IMR-90 (cell line): ENCODE data around the gene MTHFSD. TPM values are rescaled to one million over a fixed set of nuclear protein-coding genes. Genes with fewer than 3 reads are reported as not detected.

Source experiments
- ATAC-seq: fragments of 200-7000 bp; cut with Tn5 transposase; 2 replicates; pipeline ENCODE4 v1.9.1; 2020; ENCODE audit warnings: low read depth, mild to moderate bottlenecking, moderate library complexity
- BruUV-seq: library from RNA; stranded (reverse); fragments of 400-500 nt; replicated peaks from 2 replicates; lab custom pipeline; 2021; lab: Mats Ljungman, UMichigan
- CTCF ChIA-PET: fragments of 300-600 bp; formaldehyde crosslinking; extraction: SDS; loops from one replicate; lab custom pipeline; 2021; ENCODE audit warnings: antibody characterized with exemption; lab: Yijun Ruan, JAX
- POLR2A ChIA-PET: fragments of 300-600 bp; sonication (Branson Sonifier 250); formaldehyde crosslinking; loops from one replicate; lab custom pipeline; 2022; ENCODE audit warnings: antibody characterized with exemption; ENCODE audit not compliant: unreplicated experiment; lab: Charles Lee
- DNase-seq: peaks from one replicate; pipeline ENCODE4 v3.0.0; 2013
- H2AFZ ChIP-seq: replicated peaks from 2 replicates; pipeline ENCODE3; 2013; ENCODE audit warnings: low read length, mild to moderate bottlenecking; ENCODE audit not compliant: poor library complexity
- H2AK5ac ChIP-seq: 2 replicates; pipeline ENCODE4 v1.6.1; 2013; ENCODE audit warnings: low read depth, low read length, inconsistent platforms
- H2AK9ac ChIP-seq: replicated peaks from 2 replicates; pipeline ENCODE3; 2013; ENCODE audit warnings: mild to moderate bottlenecking, low read depth, low read length, moderate library complexity; ENCODE audit not compliant: poor library complexity
- H2BK120ac ChIP-seq: 2 replicates; pipeline ENCODE4 v1.6.1; 2013; ENCODE audit warnings: low read depth, low read length, inconsistent platforms
- H2BK15ac ChIP-seq: 3 replicates; pipeline ENCODE4 v1.6.1; 2013; ENCODE audit warnings: low read depth, low read length, inconsistent platforms
- H2BK20ac ChIP-seq: 2 replicates; pipeline ENCODE4 v1.6.1; 2013; ENCODE audit warnings: low read depth, mild to moderate bottlenecking, inconsistent platforms, low read length, moderate library complexity
- H2BK5ac ChIP-seq: 2 replicates; pipeline ENCODE4 v1.6.1; 2013; ENCODE audit warnings: mild to moderate bottlenecking, low read depth, low read length, inconsistent platforms; ENCODE audit not compliant: poor library complexity, severe bottlenecking
- H3K14ac ChIP-seq: replicated peaks from 2 replicates; pipeline ENCODE4 v1.6.1; 2013; ENCODE audit warnings: low read depth, low read length, inconsistent platforms
- H3K18ac ChIP-seq: 2 replicates; pipeline ENCODE4 v1.6.1; 2013; ENCODE audit warnings: low read depth, low read length, control low read depth
- H3K23ac ChIP-seq: 2 replicates; pipeline ENCODE4 v1.6.1; 2013; ENCODE audit warnings: low read depth, low read length, inconsistent platforms
- H3K27ac ChIP-seq: 2 replicates; pipeline ENCODE4 v1.5.1; 2013; ENCODE audit warnings: mild to moderate bottlenecking, control low read depth, low read length; ENCODE audit not compliant: insufficient read depth
- H3K27me3 ChIP-seq: 2 replicates; pipeline ENCODE4 v1.6.1; 2013; ENCODE audit warnings: low read length; ENCODE audit not compliant: control insufficient read depth, insufficient read depth
- H3K36me3 ChIP-seq: 2 replicates; pipeline ENCODE4 v1.6.1; 2013; ENCODE audit warnings: low read length, mixed read lengths; ENCODE audit not compliant: control insufficient read depth, insufficient read depth
- H3K4ac ChIP-seq: 2 replicates; pipeline ENCODE4 v1.6.1; 2013; ENCODE audit warnings: low read depth, low read length, inconsistent platforms
- H3K4me1 ChIP-seq: 2 replicates; pipeline ENCODE4 v1.6.1; 2013; ENCODE audit warnings: low read length, mixed read lengths; ENCODE audit not compliant: control insufficient read depth, insufficient read depth
- H3K4me2 ChIP-seq: 2 replicates; pipeline ENCODE4 v1.6.1; 2013; ENCODE audit warnings: low read depth, mild to moderate bottlenecking, control low read depth, low read length, moderate library complexity
- H3K4me3 ChIP-seq: 2 replicates; pipeline ENCODE4 v1.5.1; 2013; ENCODE audit warnings: low read depth, mild to moderate bottlenecking, control low read depth, low read length, moderate library complexity; ENCODE audit not compliant: insufficient read depth
- H3K56ac ChIP-seq: 2 replicates; pipeline ENCODE4 v1.6.1; 2013; ENCODE audit warnings: low read length, inconsistent platforms; ENCODE audit not compliant: insufficient read depth; ENCODE audit errors: extremely low read depth
- H3K79me1 ChIP-seq, 2 experiments: 2 replicates each; pipeline ENCODE4 v1.6.1; 2013; ENCODE audit warnings: low read length in 2 of 2, inconsistent platforms in 1 of 2, low read depth in 1 of 2
- H3K9ac ChIP-seq: 2 replicates; pipeline ENCODE4 v1.6.1; 2013; ENCODE audit warnings: low read depth, low read length, control low read depth
- H3K9me1 ChIP-seq: 2 replicates; pipeline ENCODE4 v1.6.1; 2013; ENCODE audit warnings: low read length, inconsistent platforms; ENCODE audit not compliant: insufficient read depth
- H3K9me3 ChIP-seq: 2 replicates; pipeline ENCODE4 v1.6.1; 2013; ENCODE audit warnings: low read length; ENCODE audit not compliant: control insufficient read depth, insufficient read depth
- H4K20me1 ChIP-seq: 2 replicates; pipeline ENCODE4 v1.6.1; 2013; ENCODE audit warnings: low read length, inconsistent platforms; ENCODE audit not compliant: insufficient read depth
- H4K5ac ChIP-seq: 2 replicates; pipeline ENCODE4 v1.6.1; 2013; ENCODE audit warnings: mild to moderate bottlenecking, low read depth, low read length, control low read depth
- H4K8ac ChIP-seq, 2 experiments: 2 replicates each; pipeline ENCODE4 v1.6.1; 2013; ENCODE audit warnings: low read depth in 2 of 2, low read length in 2 of 2, control low read depth in 1 of 2, inconsistent platforms in 1 of 2
- H4K91ac ChIP-seq: 2 replicates; pipeline ENCODE4 v1.6.1; 2013; ENCODE audit warnings: low read depth, low read length, inconsistent platforms; ENCODE audit not compliant: insufficient read depth
- BHLHE40 ChIP-seq: fragments of 150-350 bp; IDR thresholded peaks from 2 replicates; pipeline ENCODE4 v1.6.1; 2016; ENCODE audit warnings: mild to moderate bottlenecking, low read depth, low read length
- CEBPB ChIP-seq: IDR thresholded peaks from 2 replicates; pipeline ENCODE4 v1.6.1; 2012; ENCODE audit warnings: low read depth, low read length, improper control_type of control experiment
- FOS ChIP-seq: fragments of 150-350 bp; IDR thresholded peaks from 2 replicates; pipeline ENCODE4 v1.6.1; 2016; ENCODE audit warnings: low read depth, low read length
- MAZ ChIP-seq: IDR thresholded peaks from 2 replicates; pipeline ENCODE4 v1.6.1; 2012; ENCODE audit warnings: low read depth, mild to moderate bottlenecking, low read length, improper control_type of control experiment, moderate library complexity, borderline replicate concordance
- NFE2L2 ChIP-seq: fragments of 150-350 bp; IDR thresholded peaks from 2 replicates; pipeline ENCODE4 v1.6.1; 2016; ENCODE audit warnings: low read depth, mild to moderate bottlenecking, low read length
- POLR2A ChIP-seq: IDR thresholded peaks from 2 replicates; pipeline ENCODE4 v1.6.1; 2012; ENCODE audit warnings: mild to moderate bottlenecking, low read depth, low read length
- RAD21 ChIP-seq: IDR thresholded peaks from 2 replicates; pipeline ENCODE4 v1.6.1; 2012; ENCODE audit warnings: low read length, improper control_type of control experiment
- RCOR1 ChIP-seq: IDR thresholded peaks from 2 replicates; pipeline ENCODE4 v1.6.1; 2012; ENCODE audit warnings: mild to moderate bottlenecking, low read length, improper control_type of control experiment; ENCODE audit not compliant: insufficient replicate concordance
- RFX5 ChIP-seq: IDR thresholded peaks from 2 replicates; pipeline ENCODE4 v1.8.0; 2012; ENCODE audit warnings: low read depth, mild to moderate bottlenecking, low read length, moderate library complexity
- SMC3 ChIP-seq: fragments of 150-350 bp; IDR thresholded peaks from 2 replicates; pipeline ENCODE4 v1.6.1; 2016; ENCODE audit warnings: low read depth, mild to moderate bottlenecking, antibody characterized with exemption, low read length, moderate library complexity
- WGBS, 2 experiments: methylation state at CpG; one replicate each; pipeline versions ENCODE4 v1.1.5 to v1.1.7; 2013; ENCODE audit warnings: missing lambda C conversion rate in 2 of 2; ENCODE audit not compliant: insufficient read length in 1 of 2; ENCODE audit errors: extremely low coverage in 2 of 2; 5-methylcytosine and 5-hydroxymethylcytosine counted together
- dilution Hi-C: fragments of 300-500 bp; cut with HindIII; formaldehyde crosslinking; loops from one replicate; pipeline ENCODE4 v1.14.3; 2018; ENCODE audit warnings: low sequenced_read_pairs; ENCODE audit not compliant: unreplicated experiment
- in situ Hi-C: fragments of 300-500 bp; cut with MboI; formaldehyde crosslinking; loops from 3 replicates; pipeline ENCODE4 v1.14.3; 2019; ENCODE audit warnings: low sequenced_read_pairs, inconsistent platforms, mixed read lengths
- intact Hi-C: fragments of 100-400 bp; cut with micrococcal nuclease; formaldehyde crosslinking; loops from 2 replicates; pipeline ENCODE4 v1.10.0; 2022
- polyA plus RNA-seq, 3 experiments: library from polyadenylated mRNA; depleted of rRNA; stranded (reverse); fragments of >200 nt; gene quantifications; 2 replicates each; pipeline ENCODE4 v1.2.3, GENCODE V29; 2012; ENCODE audit warnings: low replicate concordance in 1 of 3
- total RNA-seq: library from RNA; depleted of rRNA; stranded (reverse); fragments of >200 nt; gene quantifications from 2 replicates; pipeline ENCODE4 v1.2.3, GENCODE V29; 2012
- TF ChIP-seq, protein P1 (sequence below): fragments of 150-350 bp; IDR thresholded peaks from 2 replicates; pipeline ENCODE4 v1.6.1; 2017; ENCODE audit warnings: mild to moderate bottlenecking, antibody characterized with exemption, low read length, low read depth
- TF ChIP-seq, protein P2 (sequence below): fragments of 150-350 bp; IDR thresholded peaks from 2 replicates; pipeline ENCODE4 v1.6.1; 2016; ENCODE audit warnings: low read depth, mild to moderate bottlenecking, low read length, moderate library complexity, borderline replicate concordance
- TF ChIP-seq, protein P3 (sequence below): conservative IDR thresholded peaks from 2 replicates; pipeline ENCODE4 v1.5.1; 2012; ENCODE audit warnings: mild to moderate bottlenecking, low read depth, low read length, improper control_type of control experiment

MTHFSD gene
- total and polyA plus RNA-seq, 2 of the 4 experiments (the other 2 are of a cell fraction), result 8.2 to 16.8 TPM

GRCh38 chr16:86500708-86501510 lies 54.1 kb downstream of the MTHFSD start:
- ATAC-seq, result no peak
- CTCF ChIA-PET, result interaction anchor here (1.2 kb wide), 1 partner anchor 9 kb away, joined by 3 read pairs; the partner anchor contains the start of gene FOXF1
- peak overlapping the region; percentile 76 for H3K4ac ChIP-seq
- H4K8ac ChIP-seq, result peak overlapping the region in 1 of 2 experiments; percentile 24; a peak in 1 of 4 replicates
- H3K36me3 ChIP-seq, result peaks cover 66% of the 10 kb centered on the region
- peak overlapping the region; percentile 6; the same call in 1 of the 2 replicates for H4K5ac ChIP-seq
- H2AFZ ChIP-seq, result no peak overlapping the region
- POLR2A ChIA-PET, result interaction anchor here (0.6 kb wide), 1 partner anchor 9 kb away, joined by 4 read pairs; no protein-coding TSS in a partner anchor
- H2BK120ac ChIP-seq, result peak overlapping the region; percentile 7; the same call in 1 of the 2 replicates
- H3K14ac ChIP-seq, result no peak overlapping the region; the same call in 1 of the 2 replicates
- intact Hi-C loops, result loop anchor here (10.0 kb wide), 1 partner anchor 346 kb away; no protein-coding TSS in a partner anchor
- no TSS peak for BruUV-seq
- H4K91ac ChIP-seq, result peak overlapping the region; percentile 62; the same call in 1 of the 2 replicates
- dilution Hi-C loops, result no loop called here
- H3K27ac ChIP-seq, result peak overlapping the region; percentile 63
- peaks cover 88% of the 10 kb centered on the region for H4K20me1 ChIP-seq
- peak overlapping the region; percentile 23; the same call in 1 of the 2 replicates for H2BK20ac ChIP-seq
- H3K9ac ChIP-seq, result peak overlapping the region; percentile 37
- no peak overlapping the region for H2BK15ac ChIP-seq
- H3K56ac ChIP-seq, result no peak overlapping the region
- peak overlapping the region; percentile 74; the same call in 1 of the 2 replicates for H3K23ac ChIP-seq
- peaks cover 20% of the 10 kb centered on the region for H3K9me1 ChIP-seq
- no peak overlapping the region for H3K4me3 ChIP-seq
- no peaks in the 10 kb centered on the region for H3K9me3 ChIP-seq
- H3K4me1 ChIP-seq, result peaks cover 58% of the 10 kb centered on the region
- H3K79me1 ChIP-seq, result peaks cover 0 to 36% of the 10 kb centered on the region in 2 experiments; a peak in 2 of 4 replicates
- peak overlapping the region; percentile 13; the same call in 1 of the 2 replicates for H3K4me2 ChIP-seq
- no peak overlapping the region for H2AK9ac ChIP-seq
- peak overlapping the region; percentile 58; the same call in 1 of the 2 replicates for H2AK5ac ChIP-seq
- H3K18ac ChIP-seq, result no peak overlapping the region; the same call in 1 of the 2 replicates
- in situ Hi-C loops, result no loop called here
- WGBS, 2 experiments, result 80% methylated on average over 2 of the region's 13 CpGs; no CpG with 5 or more reads in 1 of the 2 experiments
- H2BK5ac ChIP-seq, result no peak overlapping the region
- no peaks in the 10 kb centered on the region for H3K27me3 ChIP-seq
- no peak for DNase-seq
- TF ChIP-seq RCOR1 (no peak), RAD21 (no peak), BHLHE40 (no peak), SMC3 (no peak), CEBPB (no peak), RFX5 (no peak), POLR2A (no peak), NFE2L2 (no peak), FOS (no peak), MAZ (no peak)
- TF ChIP-seq, protein P1, sequence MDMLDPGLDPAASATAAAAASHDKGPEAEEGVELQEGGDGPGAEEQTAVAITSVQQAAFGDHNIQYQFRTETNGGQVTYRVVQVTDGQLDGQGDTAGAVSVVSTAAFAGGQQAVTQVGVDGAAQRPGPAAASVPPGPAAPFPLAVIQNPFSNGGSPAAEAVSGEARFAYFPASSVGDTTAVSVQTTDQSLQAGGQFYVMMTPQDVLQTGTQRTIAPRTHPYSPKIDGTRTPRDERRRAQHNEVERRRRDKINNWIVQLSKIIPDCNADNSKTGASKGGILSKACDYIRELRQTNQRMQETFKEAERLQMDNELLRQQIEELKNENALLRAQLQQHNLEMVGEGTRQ, result no peak
- TF ChIP-seq, protein P2, sequence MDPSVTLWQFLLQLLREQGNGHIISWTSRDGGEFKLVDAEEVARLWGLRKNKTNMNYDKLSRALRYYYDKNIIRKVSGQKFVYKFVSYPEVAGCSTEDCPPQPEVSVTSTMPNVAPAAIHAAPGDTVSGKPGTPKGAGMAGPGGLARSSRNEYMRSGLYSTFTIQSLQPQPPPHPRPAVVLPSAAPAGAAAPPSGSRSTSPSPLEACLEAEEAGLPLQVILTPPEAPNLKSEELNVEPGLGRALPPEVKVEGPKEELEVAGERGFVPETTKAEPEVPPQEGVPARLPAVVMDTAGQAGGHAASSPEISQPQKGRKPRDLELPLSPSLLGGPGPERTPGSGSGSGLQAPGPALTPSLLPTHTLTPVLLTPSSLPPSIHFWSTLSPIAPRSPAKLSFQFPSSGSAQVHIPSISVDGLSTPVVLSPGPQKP, result no peak
- TF ChIP-seq, protein P3, sequence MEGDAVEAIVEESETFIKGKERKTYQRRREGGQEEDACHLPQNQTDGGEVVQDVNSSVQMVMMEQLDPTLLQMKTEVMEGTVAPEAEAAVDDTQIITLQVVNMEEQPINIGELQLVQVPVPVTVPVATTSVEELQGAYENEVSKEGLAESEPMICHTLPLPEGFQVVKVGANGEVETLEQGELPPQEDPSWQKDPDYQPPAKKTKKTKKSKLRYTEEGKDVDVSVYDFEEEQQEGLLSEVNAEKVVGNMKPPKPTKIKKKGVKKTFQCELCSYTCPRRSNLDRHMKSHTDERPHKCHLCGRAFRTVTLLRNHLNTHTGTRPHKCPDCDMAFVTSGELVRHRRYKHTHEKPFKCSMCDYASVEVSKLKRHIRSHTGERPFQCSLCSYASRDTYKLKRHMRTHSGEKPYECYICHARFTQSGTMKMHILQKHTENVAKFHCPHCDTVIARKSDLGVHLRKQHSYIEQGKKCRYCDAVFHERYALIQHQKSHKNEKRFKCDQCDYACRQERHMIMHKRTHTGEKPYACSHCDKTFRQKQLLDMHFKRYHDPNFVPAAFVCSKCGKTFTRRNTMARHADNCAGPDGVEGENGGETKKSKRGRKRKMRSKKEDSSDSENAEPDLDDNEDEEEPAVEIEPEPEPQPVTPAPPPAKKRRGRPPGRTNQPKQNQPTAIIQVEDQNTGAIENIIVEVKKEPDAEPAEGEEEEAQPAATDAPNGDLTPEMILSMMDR, result no peak
